GM23338 (cell line): ENCODE data around the gene CEP85.

Source experiments
- CREB1 ChIP-seq: fragments of 250-450 bp; sonication (Bioruptor Pico); IDR thresholded peaks from 2 replicates; pipeline ENCODE4 v1.5.0; 2020; ENCODE audit warnings: low read depth, mild to moderate bottlenecking, moderate library complexity
- CTCF ChIP-seq, 2 experiments: fragments of 200-600 bp in 1 of 2; sonication (generic) in 1 of 2; conservative IDR thresholded peaks; 2 replicates each; pipeline versions ENCODE4 v1.5.1 to v1.6.1; 2016 to 2017; ENCODE audit warnings: antibody characterized with exemption in 2 of 2, low read depth in 2 of 2, mild to moderate bottlenecking in 2 of 2, moderate library complexity in 1 of 2
- ETS1 ChIP-seq: IDR thresholded peaks from 2 replicates; pipeline ENCODE4 v1.6.1; 2016; ENCODE audit warnings: antibody characterized with exemption
- EZH2 ChIP-seq: fragments of 200-600 bp; sonication (generic); IDR thresholded peaks from one replicate; pipeline ENCODE4 v1.8.0; 2017; ENCODE audit warnings: antibody characterized with exemption, mild to moderate bottlenecking, low read depth; ENCODE audit not compliant: unreplicated experiment
- EZH2phosphoT487 ChIP-seq: fragments of 200-600 bp; sonication (generic); IDR thresholded peaks from one replicate; pipeline ENCODE4 v1.8.1; 2018; ENCODE audit warnings: antibody characterized with exemption; ENCODE audit not compliant: unreplicated experiment
- POLR2AphosphoS5 ChIP-seq: IDR thresholded peaks from 2 replicates; pipeline ENCODE4 v1.6.1; 2016; ENCODE audit warnings: antibody characterized with exemption, low read depth
- REST ChIP-seq: IDR thresholded peaks from one replicate; pipeline ENCODE4 v1.6.1; 2018; ENCODE audit warnings: antibody characterized with exemption; ENCODE audit not compliant: unreplicated experiment
- STAT1 ChIP-seq: IDR thresholded peaks from one replicate; pipeline ENCODE4 v1.6.1; 2016; ENCODE audit warnings: antibody characterized with exemption; ENCODE audit not compliant: unreplicated experiment
- ZNF331 ChIP-seq: fragments of 250-450 bp; sonication (Bioruptor Pico); IDR thresholded peaks from 2 replicates; pipeline ENCODE4 v1.5.0; 2020; ENCODE audit warnings: low read depth, mild to moderate bottlenecking, moderate library complexity

GRCh38 chr1:26285366-26286063 lies 51.5 kb downstream of the CEP85 start:
- TF ChIP-seq CTCF (conservative IDR thresholded peaks at IDR 0.05; ENCODE audit: low read depth in 2 of 2) (peak; percentile 69 to 83), POLR2AphosphoS5 (no peak), REST (no peak), EZH2 (no peak), CREB1 (no peak), ZNF331 (CRISPR knock-in tag) (no peak), STAT1 (no peak), EZH2phosphoT487 (no peak), ETS1 (no peak)
